SU-DHL-6 (cell line): ENCODE results near the gene QPCT.
"Not testable (repeated sequence)": the region's sequence is repeated elsewhere in the genome, so short reads cannot be mapped to it uniquely, and the experiment has no call there.

Experiments
- EZH2phosphoT487 ChIP-seq: fragments of 200-600 bp; sonication (generic), shearing (Covaris generic); conservative IDR thresholded peaks from 2 replicates; pipeline ENCODE4 v1.6.1; 2018; ENCODE audit warnings: mild to moderate bottlenecking, antibody characterized with exemption, low read length, moderate library complexity, mixed read lengths
- TF ChIP-seq, protein P1 (sequence below): fragments of 200-600 bp; sonication (generic); IDR thresholded peaks from one replicate; pipeline ENCODE4 v1.5.1; 2017; ENCODE audit warnings: antibody characterized with exemption, mild to moderate bottlenecking, low read length, moderate library complexity; ENCODE audit not compliant: insufficient read depth, poor library complexity, severe bottlenecking

DNA sequence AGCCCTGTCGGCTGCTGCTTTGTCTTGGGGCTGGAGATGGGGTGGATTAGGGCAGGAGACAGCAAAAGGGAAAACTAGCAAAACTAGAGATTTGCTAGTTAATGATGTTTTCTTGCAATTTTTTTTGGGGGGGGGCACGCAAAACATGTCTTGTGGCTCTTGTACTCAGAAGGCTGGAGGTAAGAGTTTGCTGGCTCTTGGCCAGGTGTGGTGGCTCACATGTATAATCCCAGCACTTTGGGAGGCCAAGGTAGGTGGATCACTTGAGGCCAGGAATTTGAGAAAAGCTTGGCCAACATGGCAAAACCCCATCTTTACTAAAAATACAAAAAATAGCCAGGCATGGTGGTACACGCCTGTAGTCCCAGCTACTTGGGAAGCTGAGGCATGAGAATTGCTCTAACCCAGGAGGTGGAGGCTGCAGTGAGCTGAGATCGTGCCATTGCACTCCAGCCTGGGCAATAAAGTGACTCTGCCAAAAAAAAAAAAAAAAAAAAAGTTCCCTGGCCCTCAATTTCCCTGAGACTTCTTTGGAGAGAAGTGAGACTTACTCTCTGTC is 69.6 kb downstream of the QPCT start:
- TF ChIP-seq, protein P1, sequence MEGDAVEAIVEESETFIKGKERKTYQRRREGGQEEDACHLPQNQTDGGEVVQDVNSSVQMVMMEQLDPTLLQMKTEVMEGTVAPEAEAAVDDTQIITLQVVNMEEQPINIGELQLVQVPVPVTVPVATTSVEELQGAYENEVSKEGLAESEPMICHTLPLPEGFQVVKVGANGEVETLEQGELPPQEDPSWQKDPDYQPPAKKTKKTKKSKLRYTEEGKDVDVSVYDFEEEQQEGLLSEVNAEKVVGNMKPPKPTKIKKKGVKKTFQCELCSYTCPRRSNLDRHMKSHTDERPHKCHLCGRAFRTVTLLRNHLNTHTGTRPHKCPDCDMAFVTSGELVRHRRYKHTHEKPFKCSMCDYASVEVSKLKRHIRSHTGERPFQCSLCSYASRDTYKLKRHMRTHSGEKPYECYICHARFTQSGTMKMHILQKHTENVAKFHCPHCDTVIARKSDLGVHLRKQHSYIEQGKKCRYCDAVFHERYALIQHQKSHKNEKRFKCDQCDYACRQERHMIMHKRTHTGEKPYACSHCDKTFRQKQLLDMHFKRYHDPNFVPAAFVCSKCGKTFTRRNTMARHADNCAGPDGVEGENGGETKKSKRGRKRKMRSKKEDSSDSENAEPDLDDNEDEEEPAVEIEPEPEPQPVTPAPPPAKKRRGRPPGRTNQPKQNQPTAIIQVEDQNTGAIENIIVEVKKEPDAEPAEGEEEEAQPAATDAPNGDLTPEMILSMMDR: not testable (repeated sequence)
- not testable (repeated sequence) for TF ChIP-seq EZH2phosphoT487
